BE2C (cell line): ENCODE results near the gene ALX3.

Experiments used
- DNase-seq: peaks from one replicate; pipeline ENCODE4 v3.0.0-alpha.2; 2020
- H3K27me3 ChIP-seq: fragments of 250-450 bp; sonication (Bioruptor Pico); 2 replicates; pipeline ENCODE4 v1.5.1; 2020; ENCODE audit warnings: mild to moderate bottlenecking
- H3K36me3 ChIP-seq: fragments of 250-450 bp; sonication (Bioruptor Pico); 2 replicates; pipeline ENCODE4 v1.5.1; 2020; ENCODE audit warnings: mild to moderate bottlenecking
- H3K4me1 ChIP-seq: fragments of 250-450 bp; sonication (Bioruptor Pico); 2 replicates; pipeline ENCODE4 v1.5.1; 2020
- H3K4me3 ChIP-seq: 2 replicates; pipeline ENCODE4 v1.5.1; 2011; ENCODE audit warnings: low read depth, low read length
- H3K9me3 ChIP-seq: fragments of 250-450 bp; sonication (Bioruptor Pico); 2 replicates; pipeline ENCODE4 v1.5.1; 2020
- TF ChIP-seq, protein P1 (sequence below): IDR thresholded peaks from 2 replicates; pipeline ENCODE4 v1.5.1; 2012; ENCODE audit warnings: mild to moderate bottlenecking, low read depth, low read length

Gene ALX3

DNA sequence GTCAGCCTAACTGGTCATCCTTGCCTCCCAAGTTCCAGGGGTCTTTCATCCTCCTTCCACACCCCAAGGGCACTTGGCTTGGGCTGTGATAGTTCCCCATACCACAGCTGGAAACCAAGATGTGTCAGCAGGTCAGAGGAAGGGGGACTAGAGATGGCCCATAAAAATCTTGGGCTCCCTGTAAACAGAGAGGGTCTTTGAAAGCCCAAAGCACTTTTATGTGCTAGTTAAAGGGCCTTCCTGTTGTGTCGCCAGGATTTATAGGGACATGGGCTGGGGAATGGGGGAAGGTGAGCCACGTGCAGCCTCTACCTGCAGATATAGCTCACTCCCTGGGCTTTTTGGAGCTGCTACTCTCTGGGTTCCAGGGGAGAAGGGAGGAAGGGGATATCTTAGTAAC lies 29.9 kb upstream of the ALX3 start:
- Histone ChIP-seq H3K36me3 (no peaks in the 10 kb centered on the region), H3K9me3 (no peaks in the 10 kb centered on the region), H3K4me3 (no peak overlapping the region), H3K27me3 (no peaks in the 10 kb centered on the region), H3K4me1 (peaks cover 8% of the 10 kb centered on the region)
- TF ChIP-seq, protein P1, sequence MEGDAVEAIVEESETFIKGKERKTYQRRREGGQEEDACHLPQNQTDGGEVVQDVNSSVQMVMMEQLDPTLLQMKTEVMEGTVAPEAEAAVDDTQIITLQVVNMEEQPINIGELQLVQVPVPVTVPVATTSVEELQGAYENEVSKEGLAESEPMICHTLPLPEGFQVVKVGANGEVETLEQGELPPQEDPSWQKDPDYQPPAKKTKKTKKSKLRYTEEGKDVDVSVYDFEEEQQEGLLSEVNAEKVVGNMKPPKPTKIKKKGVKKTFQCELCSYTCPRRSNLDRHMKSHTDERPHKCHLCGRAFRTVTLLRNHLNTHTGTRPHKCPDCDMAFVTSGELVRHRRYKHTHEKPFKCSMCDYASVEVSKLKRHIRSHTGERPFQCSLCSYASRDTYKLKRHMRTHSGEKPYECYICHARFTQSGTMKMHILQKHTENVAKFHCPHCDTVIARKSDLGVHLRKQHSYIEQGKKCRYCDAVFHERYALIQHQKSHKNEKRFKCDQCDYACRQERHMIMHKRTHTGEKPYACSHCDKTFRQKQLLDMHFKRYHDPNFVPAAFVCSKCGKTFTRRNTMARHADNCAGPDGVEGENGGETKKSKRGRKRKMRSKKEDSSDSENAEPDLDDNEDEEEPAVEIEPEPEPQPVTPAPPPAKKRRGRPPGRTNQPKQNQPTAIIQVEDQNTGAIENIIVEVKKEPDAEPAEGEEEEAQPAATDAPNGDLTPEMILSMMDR: no peak
- no peak for DNase-seq

DNA sequence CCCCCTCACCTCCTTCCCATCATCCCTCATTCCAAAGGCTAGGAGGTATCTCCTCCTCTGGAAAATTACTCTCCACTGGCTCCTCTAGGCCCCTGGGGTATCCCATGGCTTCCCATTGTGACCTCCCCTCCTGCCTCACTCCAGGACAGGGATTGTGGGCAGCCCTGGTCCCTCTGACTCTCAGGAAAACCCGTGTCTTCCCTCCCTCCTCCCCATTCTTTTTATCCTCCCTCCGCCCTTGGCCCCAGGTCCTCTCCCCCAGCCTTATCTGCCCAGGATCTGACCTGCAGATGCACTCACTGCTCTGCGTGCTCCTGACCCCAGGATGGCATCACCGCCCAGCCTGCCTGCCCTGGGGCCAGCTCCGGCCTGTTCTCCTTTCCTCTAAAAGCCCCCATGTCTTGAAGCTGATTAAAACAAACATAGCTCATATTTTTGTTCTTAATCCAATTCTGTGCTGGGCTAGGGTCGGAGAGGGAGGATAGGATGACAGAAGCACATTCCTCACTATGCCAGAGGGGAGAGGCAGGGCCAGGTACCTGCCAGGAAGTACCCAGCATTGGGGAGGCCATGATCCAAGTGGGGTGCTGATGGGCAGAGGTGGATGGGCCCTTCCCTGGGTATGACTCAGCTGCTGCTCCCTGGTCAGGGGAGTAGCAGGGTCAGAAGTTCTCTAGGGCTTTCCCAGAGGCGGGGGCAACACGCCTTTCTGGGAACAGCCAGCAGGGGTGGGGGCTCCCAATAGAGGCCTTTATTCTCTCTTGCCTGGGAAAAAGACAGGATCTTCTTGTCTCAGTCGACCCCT lies 28.0 kb upstream of the ALX3 start:
- Histone ChIP-seq H3K27me3 (no peaks in the 10 kb centered on the region), H3K9me3 (no peaks in the 10 kb centered on the region), H3K36me3 (no peaks in the 10 kb centered on the region), H3K4me3 (no peak overlapping the region), H3K4me1 (peaks cover 8% of the 10 kb centered on the region)
- no peak for DNase-seq
- TF ChIP-seq, protein P1: no peak

DNA sequence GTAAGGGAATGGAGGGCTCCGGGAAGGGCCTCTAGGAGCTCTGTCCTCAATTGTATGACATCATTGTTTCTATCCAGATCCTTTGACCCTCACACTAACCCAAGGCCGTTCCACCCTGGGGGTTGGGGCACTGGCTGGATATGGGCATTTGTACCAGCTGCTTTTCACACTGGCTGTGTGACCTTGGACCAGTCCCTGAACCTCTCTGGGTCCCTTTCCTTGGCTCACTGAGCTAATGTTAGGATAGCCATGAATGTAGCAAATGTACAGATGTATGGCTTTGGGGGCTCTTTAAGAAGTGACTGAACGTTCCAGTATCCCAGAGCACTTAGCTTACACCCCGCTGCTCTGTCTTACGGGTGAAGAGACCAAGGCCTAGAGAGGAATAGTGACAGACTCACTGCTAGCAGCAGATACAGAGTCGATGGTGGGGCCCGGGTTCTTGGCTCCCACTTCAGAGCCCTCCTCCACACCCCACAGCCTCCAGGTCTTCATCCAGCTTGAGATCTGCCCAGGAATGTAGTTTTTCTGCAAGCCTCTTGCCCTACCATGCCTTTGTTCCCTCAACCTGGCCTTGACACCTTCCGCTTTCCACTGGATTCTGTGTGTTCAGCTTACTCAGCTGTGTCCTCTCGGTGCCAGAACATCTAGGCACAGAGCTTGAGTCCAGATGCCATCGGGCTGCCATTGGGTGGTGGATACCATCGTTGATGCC lies 27.2 kb upstream of the ALX3 start:
- Histone ChIP-seq H3K9me3 (no peaks in the 10 kb centered on the region), H3K27me3 (no peaks in the 10 kb centered on the region), H3K36me3 (no peaks in the 10 kb centered on the region), H3K4me1 (peaks cover 8% of the 10 kb centered on the region), H3K4me3 (no peak overlapping the region)
- TF ChIP-seq, protein P1: no peak
- no peak for DNase-seq

DNA sequence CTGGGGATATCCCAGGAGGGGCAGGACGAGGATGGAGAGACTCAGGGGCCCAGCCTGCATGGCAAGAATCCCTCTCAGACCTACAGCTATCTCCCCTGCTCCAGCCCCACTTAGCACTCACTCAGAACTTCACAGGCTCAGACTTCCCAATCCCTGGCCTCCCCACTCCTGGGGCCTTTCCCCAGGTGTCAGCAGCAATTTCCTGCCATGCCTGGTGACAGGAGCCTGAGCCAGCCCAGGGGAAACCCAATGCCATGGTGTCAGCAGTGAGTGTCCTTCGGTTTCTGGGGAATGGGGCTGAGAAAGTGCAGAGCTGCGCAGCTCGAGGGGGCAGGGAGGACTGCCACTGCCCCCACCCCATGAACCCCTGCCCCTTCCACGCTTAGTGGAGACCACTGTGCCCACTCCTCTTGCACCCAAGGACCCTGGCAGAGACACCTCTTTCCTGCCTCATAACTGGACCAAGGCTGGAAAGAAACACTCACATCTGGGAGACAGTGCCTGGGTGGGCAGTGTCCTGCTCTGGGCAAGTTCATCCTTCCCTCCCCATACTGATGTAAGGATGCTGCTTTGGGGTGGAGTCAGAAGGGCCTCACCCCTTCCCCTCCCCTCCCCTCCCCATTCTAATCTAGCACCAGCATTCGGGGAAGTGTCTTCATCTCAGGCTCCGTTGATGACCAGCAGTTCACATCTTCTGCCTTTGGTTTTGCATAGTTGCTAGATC lies 24.6 kb upstream of the ALX3 start:
- Histone ChIP-seq H3K4me3 (no peak overlapping the region), H3K36me3 (no peaks in the 10 kb centered on the region), H3K9me3 (no peaks in the 10 kb centered on the region), H3K27me3 (no peaks in the 10 kb centered on the region), H3K4me1 (peaks cover 8% of the 10 kb centered on the region)
- DNase-seq: no peak
- TF ChIP-seq, protein P1: no peak

DNA sequence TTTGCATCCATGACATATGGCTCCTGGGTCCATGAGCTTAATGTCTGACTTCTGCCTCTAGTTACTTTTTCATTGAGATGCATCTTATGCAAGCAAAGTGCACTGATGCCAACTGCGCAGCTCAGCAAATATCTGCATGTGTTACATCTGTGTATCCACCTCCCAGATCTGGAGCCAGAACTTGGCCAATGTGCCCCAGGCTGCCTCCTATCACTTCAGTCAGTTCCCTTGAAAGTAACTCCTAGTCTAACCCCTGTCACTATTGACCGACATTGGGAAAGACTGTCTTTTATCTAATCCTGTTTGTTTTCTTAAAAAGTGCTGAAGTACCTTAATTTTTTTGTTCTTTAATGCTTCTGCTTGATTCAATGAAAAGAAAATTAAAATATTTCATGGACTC lies 22.5 kb upstream of the ALX3 start:
- no peaks in the 10 kb centered on the region for H3K9me3 ChIP-seq
- H3K27me3 ChIP-seq: no peaks in the 10 kb centered on the region
- H3K4me3 ChIP-seq: no peak overlapping the region
- no peaks in the 10 kb centered on the region for H3K36me3 ChIP-seq
- H3K4me1 ChIP-seq: peaks cover 7% of the 10 kb centered on the region
- TF ChIP-seq, protein P1: no peak
- no peak for DNase-seq
